Activated T-helper 1 cell treated with anti-CD3 and anti-CD28 coated beads, Interleukin-12 subunit alpha, Interleukin-12 subunit beta, Interleukin-2, Interleukin-4 antibody, amounts not matched to agents 30 ng/mL and 10 ng/mL and 1 ng/mL, durations not matched to agents 14 hours and 24 hours and 36 hours (primary cell): ENCODE results near the gene RNF150. TPM values are rescaled to one million over a fixed set of nuclear protein-coding genes. Genes with fewer than 3 reads are reported as not detected.

Experiments
- DNase-seq: peaks from one replicate; pipeline ENCODE4 v3.0.0; 2021; ENCODE audit warnings: low spot score
- H3K27ac Mint-ChIP-seq: one replicate; pipeline ENCODE4 v1.8.0; 2021; ENCODE audit warnings: mild to moderate bottlenecking, mixed read lengths
- H3K27me3 Mint-ChIP-seq: one replicate; pipeline ENCODE4 v1.8.0; 2022; ENCODE audit warnings: mild to moderate bottlenecking, moderate library complexity, mixed read lengths; ENCODE audit not compliant: insufficient read depth
- H3K36me3 Mint-ChIP-seq: one replicate; pipeline ENCODE4 v1.8.0; 2021; ENCODE audit warnings: low read depth, mixed read lengths
- H3K4me1 Mint-ChIP-seq: one replicate; pipeline ENCODE4 v1.8.0; 2021; ENCODE audit warnings: low read depth, mixed read lengths
- H3K4me3 Mint-ChIP-seq: one replicate; pipeline ENCODE4 v1.8.0; 2021; ENCODE audit warnings: mild to moderate bottlenecking, moderate library complexity, mixed read lengths
- H3K9me3 Mint-ChIP-seq: one replicate; pipeline ENCODE4 v1.8.0; 2021; ENCODE audit warnings: mixed read lengths
- intact Hi-C: fragments of 100-400 bp; cut with micrococcal nuclease; formaldehyde crosslinking; loops from one replicate; pipeline ENCODE4 v1.15.1; 2024
- total RNA-seq: library from RNA; stranded (reverse); gene quantifications from 2 replicates; pipeline ENCODE4 v1.2.3, GENCODE V29; 2022

Gene RNF150
- total RNA-seq, 1 donor from 2014 or later = not detected

GRCh38 chr4:140968371-140968770 lies 164.9 kb downstream of the RNF150 start:
- Mint-ChIP-seq H3K4me3 (no peak overlapping the region), H3K36me3 (no peaks in the 10 kb centered on the region), H3K27me3 (peaks cover 2% of the 10 kb centered on the region), H3K4me1 (no peaks in the 10 kb centered on the region), H3K27ac (no peak overlapping the region), H3K9me3 (no peaks in the 10 kb centered on the region)
- no peak for DNase-seq
- intact Hi-C loops = no loop called here

- DNase-seq = no peak
- Mint-ChIP-seq H3K4me3 (no peak overlapping the region), H3K27ac (no peak overlapping the region), H3K4me1 (no peaks in the 10 kb centered on the region), H3K36me3 (no peaks in the 10 kb centered on the region), H3K27me3 (no peaks in the 10 kb centered on the region), H3K9me3 (no peaks in the 10 kb centered on the region)
- intact Hi-C loops = no loop called here
These were observed 169.4 kb downstream of the RNF150 start for GRCh38 chr4:140963883-140964282.

- intact Hi-C loops = no loop called here
- H3K27me3 Mint-ChIP-seq = no peaks in the 10 kb centered on the region
- H3K4me1 Mint-ChIP-seq = no peaks in the 10 kb centered on the region
- H3K4me3 Mint-ChIP-seq = no peak overlapping the region
- no peak for DNase-seq
- H3K27ac Mint-ChIP-seq = no peak overlapping the region
- H3K9me3 Mint-ChIP-seq = no peaks in the 10 kb centered on the region
- no peaks in the 10 kb centered on the region for H3K36me3 Mint-ChIP-seq
These were observed 177.6 kb downstream of the RNF150 start for GRCh38 chr4:140955641-140956040.

- H3K4me3 Mint-ChIP-seq = no peak overlapping the region
- H3K27me3 Mint-ChIP-seq = no peaks in the 10 kb centered on the region
- no peak overlapping the region for H3K27ac Mint-ChIP-seq
- DNase-seq = no peak
- no peaks in the 10 kb centered on the region for H3K9me3 Mint-ChIP-seq
- no peaks in the 10 kb centered on the region for H3K36me3 Mint-ChIP-seq
- no peaks in the 10 kb centered on the region for H3K4me1 Mint-ChIP-seq
- intact Hi-C loops = no loop called here
These were observed 180.6 kb downstream of the RNF150 start for GRCh38 chr4:140952717-140953116.

- DNase-seq = no peak
- Mint-ChIP-seq H3K36me3 (no peaks in the 10 kb centered on the region), H3K9me3 (no peaks in the 10 kb centered on the region), H3K27ac (no peak overlapping the region), H3K4me1 (no peaks in the 10 kb centered on the region), H3K4me3 (no peak overlapping the region), H3K27me3 (no peaks in the 10 kb centered on the region)
- intact Hi-C loops = no loop called here
These were observed 185.8 kb downstream of the RNF150 start for GRCh38 chr4:140947506-140947905.

GRCh38 chr4:140945106-140945505 lies 188.2 kb downstream of the RNF150 start:
- no peaks in the 10 kb centered on the region for H3K4me1 Mint-ChIP-seq
- H3K9me3 Mint-ChIP-seq = no peaks in the 10 kb centered on the region
- no peaks in the 10 kb centered on the region for H3K36me3 Mint-ChIP-seq
- H3K27me3 Mint-ChIP-seq = no peaks in the 10 kb centered on the region
- no peak overlapping the region for H3K27ac Mint-ChIP-seq
- no peak for DNase-seq
- H3K4me3 Mint-ChIP-seq = no peak overlapping the region
- intact Hi-C loops = no loop called here

- Mint-ChIP-seq H3K4me3 (no peak overlapping the region), H3K36me3 (no peaks in the 10 kb centered on the region), H3K27ac (no peak overlapping the region), H3K9me3 (no peaks in the 10 kb centered on the region), H3K27me3 (no peaks in the 10 kb centered on the region), H3K4me1 (no peaks in the 10 kb centered on the region)
- no peak for DNase-seq
- intact Hi-C loops = no loop called here
These were observed 188.7 kb downstream of the RNF150 start for GRCh38 chr4:140944572-140944971.

- Mint-ChIP-seq H3K9me3 (no peaks in the 10 kb centered on the region), H3K27me3 (no peaks in the 10 kb centered on the region), H3K36me3 (no peaks in the 10 kb centered on the region), H3K4me1 (no peaks in the 10 kb centered on the region), H3K27ac (no peak overlapping the region), H3K4me3 (no peak overlapping the region)
- DNase-seq = no peak
- intact Hi-C loops = no loop called here
These were observed 189.1 kb downstream of the RNF150 start for GRCh38 chr4:140944199-140944515.

GRCh38 chr4:140943486-140944198 lies 189.6 kb downstream of the RNF150 start:
- Mint-ChIP-seq H3K27ac (no peak overlapping the region), H3K27me3 (no peaks in the 10 kb centered on the region), H3K36me3 (no peaks in the 10 kb centered on the region), H3K4me3 (no peak overlapping the region), H3K4me1 (no peaks in the 10 kb centered on the region), H3K9me3 (no peaks in the 10 kb centered on the region)
- intact Hi-C loops = no loop called here
- DNase-seq = no peak

- Mint-ChIP-seq H3K9me3 (no peaks in the 10 kb centered on the region), H3K27ac (no peak overlapping the region), H3K36me3 (no peaks in the 10 kb centered on the region), H3K4me3 (no peak overlapping the region), H3K4me1 (no peaks in the 10 kb centered on the region), H3K27me3 (no peaks in the 10 kb centered on the region)
- DNase-seq = no peak
- intact Hi-C loops = no loop called here
These were observed 192.7 kb downstream of the RNF150 start for GRCh38 chr4:140940589-140940988.

- Mint-ChIP-seq H3K27ac (no peak overlapping the region), H3K4me1 (no peaks in the 10 kb centered on the region), H3K27me3 (no peaks in the 10 kb centered on the region), H3K9me3 (no peaks in the 10 kb centered on the region), H3K36me3 (no peaks in the 10 kb centered on the region), H3K4me3 (no peak overlapping the region)
- DNase-seq = no peak
- intact Hi-C loops = no loop called here
These were observed 195.4 kb downstream of the RNF150 start for GRCh38 chr4:140937866-140938265.

- intact Hi-C loops = no loop called here
- peaks cover 10% of the 10 kb centered on the region for H3K27me3 Mint-ChIP-seq
- H3K36me3 Mint-ChIP-seq = no peaks in the 10 kb centered on the region
- H3K4me3 Mint-ChIP-seq = no peak overlapping the region
- no peak overlapping the region for H3K27ac Mint-ChIP-seq
- H3K9me3 Mint-ChIP-seq = no peaks in the 10 kb centered on the region
- no peaks in the 10 kb centered on the region for H3K4me1 Mint-ChIP-seq
- no peak for DNase-seq
These were observed 198.0 kb downstream of the RNF150 start for GRCh38 chr4:140935254-140935653.

- Mint-ChIP-seq H3K27ac (no peak overlapping the region), H3K4me3 (no peak overlapping the region), H3K27me3 (peaks cover 10% of the 10 kb centered on the region), H3K9me3 (no peaks in the 10 kb centered on the region), H3K36me3 (no peaks in the 10 kb centered on the region), H3K4me1 (no peaks in the 10 kb centered on the region)
- intact Hi-C loops = no loop called here
- DNase-seq = no peak
These were observed 200.7 kb downstream of the RNF150 start for GRCh38 chr4:140932501-140933045.

- Mint-ChIP-seq H3K36me3 (no peaks in the 10 kb centered on the region), H3K4me3 (no peak overlapping the region)
- intact Hi-C loops = no loop called here
These were observed 201.4 kb downstream of the RNF150 start for GRCh38 chr4:140931911-140932310.

More at GRCh38 chr4:140931911-140932310, 201.4 kb downstream of the RNF150 start:
- Mint-ChIP-seq H3K9me3 (no peaks in the 10 kb centered on the region), H3K4me1 (no peaks in the 10 kb centered on the region), H3K27ac (no peak overlapping the region), H3K27me3 (peaks cover 10% of the 10 kb centered on the region)
- no peak for DNase-seq
